CD1c-positive myeloid dendritic cell (primary cell): ENCODE results near the gene CDC14A.
"Not testable (repeated sequence)": the region's sequence is repeated elsewhere in the genome, so short reads cannot be mapped to it uniquely, and the experiment has no call there.

Experiments
- DNase-seq: peaks from one replicate; pipeline ENCODE4 v3.0.0-alpha.2; 2016; ENCODE audit errors: extremely low spot score

CDC14A gene

DNA sequence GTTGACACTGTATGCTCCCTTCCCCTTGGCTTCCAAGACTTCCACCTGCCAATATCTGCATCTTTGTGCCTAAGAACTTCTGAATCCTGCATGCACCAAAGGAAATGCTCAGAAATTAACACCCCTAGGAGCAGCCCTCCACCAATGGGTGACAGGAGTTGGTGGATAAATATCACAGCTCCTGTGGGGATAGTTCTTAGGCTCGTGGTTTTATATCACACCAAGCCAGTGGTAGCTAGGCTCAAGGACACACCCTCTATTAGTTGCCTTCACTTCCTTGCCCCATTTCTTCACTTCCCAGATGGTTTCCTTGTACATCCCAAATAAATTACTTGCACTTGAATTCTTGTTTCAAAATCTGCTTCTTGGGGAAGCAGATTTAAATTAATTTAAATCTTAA lies 16.9 kb upstream of the CDC14A start:
- no peak for DNase-seq

DNA sequence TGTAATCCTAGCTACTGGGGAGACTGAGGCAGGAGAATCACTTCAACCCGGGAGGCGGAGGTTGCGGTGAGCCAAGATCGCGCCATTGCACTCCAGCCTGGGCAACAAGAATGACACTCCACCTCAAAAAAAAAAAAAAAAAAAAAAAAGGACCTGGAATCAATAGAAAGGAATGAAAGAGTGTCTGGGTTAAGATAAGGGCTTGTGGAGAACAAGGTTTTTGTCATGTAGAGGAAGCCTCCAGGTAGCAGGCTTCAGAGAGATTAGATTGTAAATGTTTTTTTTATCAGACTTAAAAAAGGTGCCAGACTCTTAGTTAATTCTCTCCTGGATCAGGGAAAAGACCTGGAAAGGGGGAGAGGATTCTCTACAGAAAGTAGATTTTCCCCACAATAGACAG lies 14.4 kb upstream of the CDC14A start:
- not testable (repeated sequence) for DNase-seq

DNA sequence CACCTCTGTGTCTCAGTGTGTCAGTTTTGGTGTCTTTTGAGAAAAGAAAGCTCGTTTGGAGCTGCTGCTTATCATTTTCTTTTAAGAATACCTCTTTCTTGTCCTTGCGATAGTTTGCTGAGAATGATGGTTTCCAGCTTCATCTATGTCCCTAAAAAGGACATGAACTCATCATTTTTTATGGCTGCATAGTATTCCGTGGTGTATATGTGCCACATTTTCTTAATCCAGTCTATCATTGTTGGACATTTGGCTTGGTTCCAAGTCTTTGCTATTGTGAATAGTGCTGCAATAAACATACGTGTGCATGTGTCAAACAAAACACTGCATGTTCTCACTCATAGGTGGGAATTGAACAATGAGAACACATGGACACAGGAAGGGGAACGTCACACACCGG lies 12.6 kb upstream of the CDC14A start:
- DNase-seq, result not testable (repeated sequence)

DNA sequence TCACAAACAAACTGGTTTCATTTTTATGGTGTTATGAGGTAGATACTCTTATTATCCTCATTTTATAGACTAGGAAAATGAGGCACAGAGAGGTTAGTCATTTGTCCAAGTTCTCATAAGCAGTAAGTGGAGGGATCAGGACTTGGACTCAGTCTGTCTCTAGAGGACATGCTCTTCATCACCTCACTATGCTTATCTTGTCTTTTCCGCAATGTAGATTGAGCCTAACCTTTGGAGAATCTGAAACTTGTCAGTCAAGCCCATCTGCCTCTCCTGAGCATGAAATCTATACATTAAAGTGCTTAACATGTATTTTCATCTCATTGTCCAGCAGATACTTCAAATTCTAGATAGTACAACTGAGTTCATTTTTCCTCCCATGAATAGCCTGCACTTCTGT lies 11.8 kb upstream of the CDC14A start:
- DNase-seq, result no peak

DNA sequence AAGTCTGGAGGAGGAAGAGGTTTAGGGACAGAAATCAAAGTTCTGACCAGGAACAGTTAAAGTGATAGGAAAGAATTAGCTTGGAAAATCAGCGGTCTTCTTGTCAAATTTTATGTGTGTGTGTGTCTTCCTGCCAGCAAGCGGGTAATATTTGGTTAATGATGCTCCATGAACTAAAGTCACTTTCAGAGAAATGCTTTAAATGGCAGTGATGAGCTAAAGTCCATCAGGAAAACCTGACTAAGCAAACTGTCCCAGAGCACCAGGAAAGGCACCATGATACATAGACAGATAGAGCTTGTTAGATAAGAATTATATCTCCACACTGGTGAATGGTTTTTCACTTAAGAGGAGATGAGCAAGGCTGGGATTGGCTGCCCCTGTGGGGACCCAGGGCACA lies 10.0 kb upstream of the CDC14A start:
- no peak for DNase-seq

DNA sequence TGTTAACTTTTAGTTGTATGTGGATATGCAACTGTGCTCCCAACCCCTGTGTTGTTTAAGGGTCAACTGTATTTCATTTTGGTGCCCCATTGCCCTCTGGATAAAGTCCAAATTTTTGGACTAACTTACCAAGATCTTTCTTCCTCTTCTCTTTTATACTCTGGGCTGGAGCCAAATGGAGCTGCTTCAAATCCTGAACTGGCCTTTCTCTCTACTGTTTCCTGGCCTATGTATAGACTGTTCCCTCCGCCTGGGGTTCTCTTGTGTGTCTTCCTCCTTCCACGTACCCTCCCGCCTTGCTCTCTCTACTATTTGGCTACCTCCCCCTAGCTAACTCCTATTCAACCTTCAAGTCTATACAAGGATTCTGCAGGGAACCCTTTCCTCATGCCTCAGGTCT lies 8.4 kb upstream of the CDC14A start:
- no peak for DNase-seq

DNA sequence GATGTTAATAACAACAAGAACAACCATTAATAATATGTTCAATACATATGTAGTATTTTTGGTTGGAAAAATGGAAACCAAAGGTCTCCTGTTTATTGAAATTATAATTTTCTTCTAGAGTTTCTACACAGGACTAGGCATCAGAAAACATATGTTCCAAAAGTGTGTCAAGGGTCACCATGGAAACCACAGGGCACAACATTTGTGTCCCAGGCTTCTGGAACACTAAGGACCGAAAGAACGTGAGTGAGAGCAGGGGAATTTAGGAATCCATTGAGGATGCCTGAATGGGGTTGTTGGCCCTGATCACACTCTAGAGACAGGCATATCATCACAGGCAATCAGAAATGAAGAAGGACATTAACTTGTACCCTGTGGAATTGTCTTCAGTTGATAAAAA lies 7.5 kb upstream of the CDC14A start:
- no peak for DNase-seq

DNA sequence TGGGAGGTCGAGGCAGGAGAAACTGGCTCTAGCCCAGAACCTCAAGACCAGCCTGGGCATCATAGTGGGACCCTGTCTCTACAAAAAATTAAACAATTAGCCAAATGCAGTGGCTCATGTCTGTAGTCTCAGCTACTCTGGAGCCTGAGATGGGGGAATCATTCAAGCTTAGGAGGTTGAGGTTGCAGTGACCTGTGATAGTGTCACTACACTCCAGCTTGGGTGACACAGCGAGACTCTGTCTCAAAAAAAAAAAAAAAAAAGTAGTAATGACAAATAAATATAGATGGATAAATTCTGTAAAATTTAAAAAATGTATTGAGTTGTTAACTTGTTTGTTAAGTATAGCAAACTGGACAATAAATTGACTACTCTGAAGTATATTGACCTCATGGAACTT lies 5.9 kb upstream of the CDC14A start:
- no peak for DNase-seq

DNA sequence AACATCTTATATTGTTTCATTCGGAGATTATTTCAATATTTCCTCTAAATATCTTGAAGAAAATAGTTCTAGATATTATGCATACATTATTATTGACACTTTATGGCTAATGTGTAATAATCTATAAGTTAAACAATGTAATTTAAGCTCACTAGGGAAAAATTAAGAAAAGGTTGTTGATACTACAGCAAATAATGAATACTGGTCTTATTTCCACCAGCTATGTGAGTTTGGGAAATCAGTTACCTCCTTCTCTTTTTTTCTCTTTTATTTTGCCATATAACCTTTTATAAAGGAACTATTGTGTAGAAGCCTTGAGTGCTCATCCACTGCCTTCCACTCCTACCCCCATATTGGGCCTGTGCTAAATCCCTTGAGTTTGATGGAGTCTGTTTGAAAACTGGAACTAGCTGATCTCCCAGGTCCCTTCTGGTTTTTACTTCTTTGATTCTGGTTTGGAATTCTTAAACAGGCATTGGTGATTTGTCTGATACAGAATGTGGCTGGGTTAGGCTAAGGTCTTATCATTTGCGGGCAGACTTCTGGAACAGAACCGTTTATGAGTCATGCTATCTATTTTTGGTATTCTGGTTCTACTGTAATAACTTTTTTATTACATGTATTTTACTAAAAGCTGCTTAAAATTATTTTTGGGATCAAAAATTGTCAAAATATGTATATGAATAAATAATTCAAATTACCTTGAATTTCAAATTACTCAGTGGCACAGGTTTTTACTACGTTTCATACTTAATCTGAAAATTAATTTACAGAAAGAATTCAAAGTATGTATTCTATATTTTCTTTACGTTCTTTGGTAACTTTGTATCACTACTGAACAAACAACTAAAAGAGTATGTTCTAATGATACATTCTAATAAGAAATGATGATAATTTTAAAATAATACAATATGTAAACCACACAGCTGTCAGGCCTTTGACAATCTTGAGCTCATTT lies 5.0 kb upstream of the CDC14A start:
- no peak for DNase-seq

DNA sequence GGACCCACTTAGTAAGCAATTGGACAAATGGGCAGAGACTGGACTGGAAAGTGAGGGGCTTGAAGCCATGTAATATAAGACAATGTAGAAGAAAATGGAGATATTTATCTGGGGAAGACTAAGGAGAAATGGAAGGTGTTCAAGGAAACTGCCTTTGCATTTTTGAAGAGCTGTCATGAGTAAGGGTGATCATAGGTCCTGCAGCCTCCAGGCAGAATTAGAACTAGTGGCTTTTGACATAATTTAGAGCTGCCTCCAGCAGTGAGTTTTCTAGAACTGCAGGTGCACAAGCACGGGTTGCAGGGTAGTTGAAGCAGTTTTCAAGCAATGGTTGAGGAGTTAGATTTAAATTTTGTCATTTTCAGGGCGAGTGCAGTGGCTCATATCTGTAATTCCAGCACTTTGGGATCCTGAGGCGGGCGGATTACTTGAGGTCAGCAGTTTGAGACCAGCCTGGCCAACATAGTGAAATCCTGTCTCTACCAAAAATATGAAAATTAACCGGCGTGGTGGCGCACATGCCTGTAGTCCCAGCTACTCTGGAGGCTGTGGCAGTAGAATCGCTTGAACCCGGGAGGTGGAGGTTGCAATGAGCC lies 3.7 kb upstream of the CDC14A start:
- no peak for DNase-seq

DNA sequence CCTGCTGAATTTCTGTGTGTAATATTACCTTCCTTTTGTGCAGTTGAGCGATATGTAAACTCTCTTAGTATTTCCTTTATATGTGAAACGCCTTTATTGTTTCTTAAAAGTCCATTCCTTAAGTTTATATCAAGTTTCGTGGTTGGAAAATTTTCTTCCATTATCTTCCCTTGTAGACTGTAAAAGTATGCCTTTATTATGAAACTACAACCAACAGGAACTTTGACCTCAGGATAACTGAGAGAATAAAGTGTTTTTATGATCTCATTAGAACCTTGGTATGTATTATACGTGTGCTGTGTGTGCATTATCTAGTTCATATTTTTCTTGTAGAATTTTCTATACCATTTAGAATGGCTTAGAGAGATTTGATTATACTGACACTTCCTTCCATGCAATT lies 3.1 kb upstream of the CDC14A start:
- no peak for DNase-seq

DNA sequence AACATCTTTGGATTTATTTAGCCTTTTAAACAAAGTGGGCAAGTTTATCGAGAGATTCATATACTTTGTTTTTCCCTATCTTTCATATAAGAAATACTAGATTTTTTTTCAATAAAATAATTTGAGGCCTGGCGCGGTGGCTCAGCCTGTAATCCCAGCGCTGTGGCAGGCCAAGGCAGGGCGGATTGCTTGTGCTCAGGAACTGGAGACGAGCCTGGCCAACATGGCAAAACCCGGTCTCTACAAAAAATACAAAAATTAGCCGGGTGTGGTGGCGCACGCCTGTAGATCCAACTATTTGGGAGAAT lies 1.6 kb upstream of the CDC14A start:
- DNase-seq, result no peak

DNA sequence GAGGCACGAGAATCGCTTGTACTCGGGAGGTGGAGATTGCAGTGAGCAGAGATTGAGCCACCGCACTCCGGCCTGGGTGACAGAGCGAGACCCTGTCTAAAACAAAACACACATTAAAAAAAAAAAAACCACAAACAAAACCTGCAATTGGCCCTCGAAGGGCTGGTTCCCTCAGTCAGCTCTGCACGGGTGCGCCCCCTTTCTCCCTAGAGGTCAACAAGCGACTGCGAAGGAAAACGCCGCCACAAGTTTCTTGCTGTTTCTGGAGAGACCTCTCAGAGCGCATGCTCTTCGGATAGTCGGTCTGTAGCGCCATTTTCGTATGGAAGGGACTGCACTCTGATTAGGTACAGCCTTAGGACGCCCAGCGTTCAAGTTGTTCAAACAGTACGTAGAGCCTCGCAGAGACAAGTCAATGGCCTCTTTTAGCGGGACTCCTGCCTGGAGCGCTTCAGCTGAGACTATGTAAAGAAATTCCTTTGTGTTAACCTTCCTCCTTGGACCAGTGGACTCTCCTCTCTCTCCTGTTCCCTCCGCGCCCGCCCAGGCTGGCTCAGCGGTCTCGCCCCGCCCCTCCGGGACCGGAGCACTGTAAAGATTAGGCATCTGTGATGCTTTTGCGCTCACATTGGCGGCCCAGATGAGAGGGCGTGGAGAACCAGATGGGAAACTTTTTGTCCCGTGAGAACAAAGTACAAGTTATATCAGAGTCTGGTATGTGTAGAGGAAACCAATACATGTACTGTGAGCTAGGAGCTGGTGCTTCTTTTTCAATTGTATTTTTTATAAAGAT lies 1.0 kb upstream of the CDC14A start:
- peak; percentile 88 for DNase-seq

DNA sequence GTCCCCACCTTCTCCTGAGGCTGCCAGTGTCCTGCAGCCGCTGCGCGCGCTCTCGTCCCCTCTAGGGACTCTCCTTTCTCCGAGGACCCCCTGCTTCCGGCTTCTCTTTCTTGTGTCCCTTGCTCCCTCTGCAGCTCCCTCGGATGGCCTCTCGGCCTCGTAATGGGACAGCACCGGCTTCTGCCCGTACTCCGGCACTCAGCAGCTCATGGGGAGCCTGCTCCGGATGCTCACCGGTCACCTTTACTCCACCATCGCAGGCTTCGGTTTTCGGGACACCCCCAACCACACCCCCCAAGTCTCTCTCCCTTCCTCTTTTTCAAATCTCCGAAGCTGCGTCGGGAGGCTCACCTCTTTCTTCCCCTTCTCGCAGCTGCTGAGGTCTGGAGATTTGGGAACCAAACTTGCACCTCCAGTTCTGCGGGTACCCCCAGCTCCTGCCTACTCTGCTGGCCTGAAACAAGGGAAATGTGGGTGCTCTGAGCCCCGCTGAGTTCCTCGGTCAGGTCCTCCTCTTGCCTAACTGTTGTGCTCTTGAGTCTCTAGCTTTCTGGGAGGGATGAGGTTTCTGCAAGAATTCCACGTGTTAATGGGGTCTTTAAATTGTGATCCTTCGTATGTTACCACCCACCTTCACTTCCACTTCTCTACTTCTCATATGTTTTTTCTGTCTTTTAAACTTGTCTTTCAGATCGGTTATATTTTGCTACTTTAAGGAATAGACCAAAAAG lies 930 bp downstream of the CDC14A start:
- DNase-seq, result peak; percentile 65

DNA sequence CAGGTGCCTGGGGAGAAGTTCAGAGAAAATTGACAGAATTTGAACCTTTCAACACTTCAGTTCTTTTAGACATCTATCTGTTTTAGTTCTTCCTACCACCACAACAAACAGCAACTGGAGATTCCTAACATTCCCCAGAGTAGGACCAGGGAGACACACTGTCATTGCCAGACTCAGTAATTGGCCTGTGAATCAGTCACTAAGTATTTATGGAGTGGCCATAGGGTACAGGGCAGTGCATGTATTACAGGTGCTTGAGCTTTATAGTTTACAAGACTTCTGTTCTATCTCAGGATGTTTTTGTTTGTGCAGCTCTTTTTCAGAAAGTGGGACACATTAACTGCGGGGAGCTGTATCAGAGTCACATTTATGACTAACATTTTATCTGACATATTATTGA lies 1.7 kb downstream of the CDC14A start:
- no peak for DNase-seq

DNA sequence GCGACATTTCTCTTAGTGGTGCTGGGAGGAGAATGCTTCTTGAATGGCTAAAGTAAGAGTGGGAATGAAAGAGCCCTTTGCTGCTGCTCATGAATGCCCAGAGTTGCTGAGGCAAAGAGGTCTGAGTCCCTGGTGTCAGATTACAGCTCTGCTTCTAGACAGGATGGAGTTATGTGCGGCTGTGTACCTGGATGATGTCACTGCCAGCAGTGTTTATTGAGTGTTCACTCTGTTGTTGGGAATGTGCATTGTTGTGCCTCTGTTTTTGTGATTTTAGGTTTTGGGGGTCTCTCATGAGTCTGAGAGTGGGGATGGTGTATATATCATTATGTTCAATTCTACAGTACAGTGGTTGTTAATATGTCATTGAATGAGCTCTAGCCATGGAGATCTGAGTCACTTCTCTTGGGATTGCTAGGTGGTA lies 2.7 kb downstream of the CDC14A start:
- no peak for DNase-seq

DNA sequence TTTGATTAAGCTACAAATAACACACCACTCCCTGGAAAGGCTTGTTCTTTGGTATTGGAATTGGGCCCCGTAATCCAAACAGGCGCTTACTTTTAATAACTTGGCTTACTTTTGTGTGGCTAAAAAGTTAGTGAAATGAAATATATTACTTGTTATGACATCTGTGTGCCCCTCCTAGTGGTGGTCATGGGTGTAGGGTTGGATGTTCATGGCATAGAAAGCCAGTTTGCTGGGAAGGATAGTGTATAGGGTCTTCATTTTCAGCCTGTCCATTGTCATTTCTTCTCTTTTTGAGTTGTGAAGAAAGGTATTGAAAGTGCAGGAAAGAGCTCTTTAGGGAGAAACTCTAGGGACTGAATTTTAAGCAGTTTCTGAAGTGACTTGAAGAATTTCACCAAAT lies 5.9 kb downstream of the CDC14A start:
- no peak for DNase-seq

DNA sequence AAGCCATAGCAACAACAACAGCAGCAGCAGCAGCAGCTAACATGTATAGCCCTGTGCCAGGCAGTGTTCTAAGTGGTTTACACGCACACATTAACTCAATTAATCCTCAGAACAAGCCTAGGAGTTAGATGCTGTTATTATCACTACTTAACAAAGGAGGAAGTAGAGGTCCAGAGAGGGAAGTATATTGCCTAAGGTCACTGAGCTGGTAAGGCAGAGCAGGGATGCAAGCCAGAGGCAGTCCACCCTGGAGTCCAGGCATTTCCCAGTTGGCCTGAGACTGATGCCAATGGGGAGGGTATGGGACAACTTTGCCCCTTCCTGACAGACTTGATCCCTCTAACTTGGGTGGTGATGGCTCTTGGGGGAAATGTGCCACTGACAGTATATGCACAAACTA lies 6.8 kb downstream of the CDC14A start:
- peak; percentile 56 for DNase-seq

DNA sequence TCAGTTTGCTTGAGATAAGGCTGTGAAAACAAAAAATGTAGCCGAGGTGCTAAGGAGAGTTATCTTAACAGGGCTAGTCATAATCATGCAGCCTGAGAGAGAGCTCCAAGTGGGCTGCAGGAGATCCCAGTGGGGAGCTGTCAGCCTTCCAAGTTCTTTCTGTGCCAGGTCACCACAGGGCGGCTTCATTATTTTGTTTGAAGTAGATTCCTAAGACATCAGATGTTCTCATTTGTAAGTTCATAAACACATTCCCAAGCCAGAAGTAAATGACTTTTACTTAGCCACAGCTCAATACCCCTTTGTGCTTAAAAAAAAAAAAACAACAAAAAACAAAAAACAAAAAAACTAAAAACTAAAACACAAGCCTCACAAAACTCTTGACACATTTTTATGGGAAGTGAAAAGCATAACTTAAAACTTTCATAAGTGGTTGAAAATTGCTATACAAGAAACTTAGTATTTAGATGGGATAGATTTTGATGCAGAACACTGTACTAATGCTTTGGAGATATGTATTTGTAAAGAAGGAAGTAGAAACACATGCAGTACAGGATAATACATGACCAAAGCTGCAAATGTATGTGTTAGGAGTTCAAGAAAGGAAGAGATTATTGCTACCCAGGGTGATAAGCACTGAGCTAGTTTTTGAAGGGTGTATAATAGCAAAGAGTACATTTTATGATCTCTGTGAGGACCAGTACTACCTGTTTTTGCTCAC lies 8.6 kb downstream of the CDC14A start:
- DNase-seq, result no peak

DNA sequence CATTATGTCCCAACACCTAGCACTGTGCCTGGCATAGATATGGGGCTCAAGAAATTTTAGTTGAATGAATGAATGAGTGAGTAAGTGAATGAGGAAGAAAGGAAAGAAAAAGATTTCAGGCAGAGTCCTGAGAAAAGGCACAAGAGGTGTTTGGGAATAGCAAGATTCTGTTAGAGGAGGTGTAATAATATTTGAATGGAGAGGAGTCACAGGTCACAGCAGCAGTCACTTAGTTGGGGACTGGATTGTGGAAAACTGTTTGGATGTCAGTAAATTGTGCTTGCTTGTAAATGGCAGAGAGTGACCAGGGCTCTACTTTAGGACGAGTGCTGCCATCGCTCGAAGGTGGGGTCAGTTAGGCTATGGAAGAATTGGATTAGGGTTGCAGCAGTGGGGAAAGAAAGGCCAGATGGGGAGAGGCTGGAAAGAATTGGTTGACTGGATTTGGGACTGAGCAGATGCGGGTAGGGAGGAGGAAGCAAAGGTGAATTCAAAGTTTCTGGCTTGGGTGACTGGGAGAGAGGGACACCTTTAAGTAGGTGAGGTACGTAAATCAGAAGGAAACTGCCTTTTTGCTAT lies 9.3 kb downstream of the CDC14A start:
- no peak for DNase-seq

DNA sequence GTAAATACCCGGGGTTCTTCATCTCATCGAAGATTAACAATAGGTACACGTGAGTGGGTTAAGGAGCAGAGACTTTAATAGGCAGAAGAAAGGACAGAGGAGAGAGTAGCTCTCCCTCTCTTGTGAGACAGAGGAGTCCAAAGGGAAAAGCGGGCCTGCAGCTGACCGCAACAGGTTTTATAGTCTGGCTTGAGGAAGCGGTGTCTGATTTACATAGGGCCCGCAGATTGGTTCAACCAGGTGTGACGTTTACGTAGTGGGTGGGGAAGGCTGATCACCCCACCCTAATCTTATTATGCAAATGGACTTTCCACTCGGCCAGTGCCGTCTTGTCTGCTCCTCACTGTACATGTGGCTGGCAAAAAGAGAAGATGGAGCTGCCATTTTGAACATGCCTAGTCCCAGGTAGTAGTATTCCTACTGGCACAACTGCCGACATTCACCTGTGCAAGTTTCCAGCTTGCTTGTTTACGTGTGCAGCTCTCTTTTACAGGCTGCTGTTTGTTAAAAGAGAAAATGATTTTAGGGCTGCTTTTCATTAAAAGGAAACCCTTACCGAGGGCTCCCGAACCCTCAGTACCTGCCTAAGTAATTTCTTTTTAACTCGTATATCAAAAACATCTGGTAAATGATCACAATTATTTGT lies 10.6 kb downstream of the CDC14A start:
- no peak for DNase-seq
